WI38 (cell line): Measurements from ENCODE around the gene KCNQ4.
A peak's percentile ranks its signal among the peaks of the same experiment; 100 is the strongest.

Experiments
- H3K4me3 ChIP-seq: 2 replicates; pipeline ENCODE4 v1.5.1; 2011; ENCODE audit warnings: low read depth, mild to moderate bottlenecking, control low read depth, low read length
- CTCF ChIP-seq: IDR thresholded peaks from 2 replicates; pipeline ENCODE4 v1.5.1; 2012; ENCODE audit warnings: low read depth, mild to moderate bottlenecking, control low read depth, low read length

Gene KCNQ4

GRCh38 chr1:40860706-40861223 is 77.2 kb downstream of the KCNQ4 start:
- TF ChIP-seq CTCF = no peak

DNA sequence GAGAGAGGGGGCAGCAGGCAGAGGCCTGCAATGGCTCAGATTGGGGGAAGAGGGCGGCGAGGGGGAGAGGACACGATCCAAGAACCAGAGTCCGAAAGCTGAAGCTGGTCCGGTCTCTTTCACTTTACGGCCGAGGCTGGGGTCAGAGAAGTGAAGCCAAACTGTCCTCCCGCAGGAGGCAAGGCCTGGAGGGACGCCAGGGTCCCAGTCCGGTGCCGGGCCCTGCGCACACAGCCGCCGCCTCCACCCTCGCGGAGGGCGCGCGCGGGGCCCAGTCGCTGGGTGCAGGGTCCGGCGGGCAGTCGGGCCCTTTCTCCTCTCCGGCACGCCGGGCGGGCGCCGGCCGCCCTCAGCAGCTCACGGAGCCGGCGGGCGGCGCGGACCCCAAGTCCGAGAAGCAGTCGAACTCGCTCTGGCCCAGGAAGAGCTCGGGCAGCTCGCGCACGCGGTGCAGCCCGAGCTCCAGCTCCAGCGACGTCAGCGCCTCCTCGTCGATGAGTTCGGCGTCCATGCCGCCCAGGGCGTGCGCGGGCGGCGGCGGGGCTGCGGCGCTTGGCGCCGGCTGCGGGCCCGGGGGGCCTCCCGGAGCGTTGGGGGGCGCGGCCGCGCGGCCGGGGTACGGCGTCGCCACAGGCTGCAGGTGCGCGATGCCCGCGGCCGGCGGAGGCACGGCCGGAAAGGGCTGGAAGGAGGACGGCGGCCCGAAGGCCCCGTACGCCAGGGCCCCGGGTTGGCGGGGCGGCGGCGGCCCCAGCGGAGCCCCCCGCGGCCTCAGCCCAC is 77.8 kb downstream of the KCNQ4 start:
- peak overlapping the region; percentile 56 for H3K4me3 ChIP-seq
- TF ChIP-seq CTCF = no peak

More at GRCh38 chr1:40860706-40861223, 77.2 kb downstream of the KCNQ4 start:
- no peak overlapping the region for H3K4me3 ChIP-seq

- TF ChIP-seq CTCF = no peak
- peak within 1 kb of the TSS; percentile 56 for H3K4me3 ChIP-seq
These were observed 78.6 kb downstream of the KCNQ4 start, which contains the start of gene CITED4 for GRCh38 chr1:40862008-40862863. Gene CITED4 (minus strand): TSS chr1:40862363. CDS start chr1:40862127, 236 bp downstream.

DNA sequence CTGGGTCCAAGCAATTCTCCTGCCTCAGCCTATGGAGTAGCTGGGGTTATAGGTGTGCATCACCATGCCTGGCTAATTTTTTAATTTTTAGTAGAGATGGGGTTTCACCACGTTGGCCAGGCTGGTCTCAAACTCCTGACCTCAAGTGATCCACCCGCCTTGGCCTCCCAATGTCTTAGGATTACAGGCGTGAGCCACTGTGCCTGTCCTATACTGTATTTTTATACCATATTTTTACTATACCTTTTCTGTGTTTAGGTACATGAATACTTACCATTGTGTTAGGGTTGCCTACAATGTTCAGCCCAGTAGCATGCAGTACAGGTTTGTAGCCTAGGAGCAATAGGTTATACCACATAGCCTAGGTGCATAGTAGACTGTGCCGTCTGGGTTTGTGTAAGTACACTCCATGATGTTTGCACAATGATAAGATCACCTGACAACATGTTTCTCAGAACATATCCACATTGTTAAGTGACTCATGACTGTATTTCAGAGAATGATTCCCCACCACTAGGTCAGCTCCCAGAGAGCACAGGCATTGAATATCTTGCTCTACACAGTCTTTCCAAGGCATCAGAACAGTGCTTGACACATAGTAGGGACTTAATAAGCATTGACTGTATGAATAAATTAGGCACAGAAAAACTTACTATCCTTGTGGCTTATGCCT is 84.6 kb downstream of the KCNQ4 start:
- no peak overlapping the region for H3K4me3 ChIP-seq
- TF ChIP-seq CTCF = no peak

- no peak for TF ChIP-seq CTCF
- H3K4me3 ChIP-seq = no peak overlapping the region
These were observed 86.6 kb downstream of the KCNQ4 start for GRCh38 chr1:40870135-40870728.

DNA sequence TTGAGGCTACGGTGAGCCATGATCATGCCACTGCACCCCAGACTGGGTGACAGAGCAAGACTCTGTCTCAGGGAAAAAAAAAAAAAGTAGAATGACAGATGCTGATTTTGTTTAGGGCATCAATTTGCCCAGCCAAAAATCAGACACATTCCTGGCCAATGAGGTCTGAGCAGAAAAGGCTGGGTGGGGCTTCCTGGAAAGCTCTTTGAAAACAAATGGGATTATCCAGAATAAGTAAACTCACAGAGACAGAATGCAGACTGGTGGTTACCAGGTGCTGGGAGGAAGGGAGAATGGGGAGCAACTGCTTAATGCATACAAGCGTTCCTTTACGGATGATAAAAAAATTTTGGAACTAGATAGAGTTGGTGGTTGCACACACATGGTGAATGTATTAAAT is 88.7 kb downstream of the KCNQ4 start:
- TF ChIP-seq CTCF = no peak
- H3K4me3 ChIP-seq = no peak overlapping the region
